H9 (cell line): Measurements from ENCODE around the gene LEF1. TPM values are rescaled to one million over a fixed set of nuclear protein-coding genes. Genes with fewer than 3 reads are reported as not detected.

ENCODE experiments used
- DNase-seq: peaks from one replicate; pipeline ENCODE4 v3.0.0-alpha.2; 2017
- H2AFZ ChIP-seq: one replicate; pipeline ENCODE4 v1.6.1; 2013; ENCODE audit warnings: mild to moderate bottlenecking, low read length, control low read depth, moderate library complexity
- H2AK5ac ChIP-seq: 2 replicates; pipeline ENCODE4 v1.6.1; 2013; ENCODE audit warnings: low read length, control low read depth, mixed read lengths; ENCODE audit not compliant: insufficient read length
- H2BK120ac ChIP-seq: one replicate; pipeline ENCODE4 v1.6.1; 2013; ENCODE audit warnings: low read depth, mild to moderate bottlenecking, low read length, control low read depth, inconsistent platforms; ENCODE audit not compliant: poor library complexity, severe bottlenecking
- H2BK12ac ChIP-seq: 2 replicates; pipeline ENCODE4 v1.6.1; 2013; ENCODE audit warnings: low read length, control low read depth, mixed read lengths, low read depth; ENCODE audit not compliant: insufficient read length
- H2BK15ac ChIP-seq: 2 replicates; pipeline ENCODE4 v1.6.1; 2013; ENCODE audit warnings: low read depth, low read length, control low read depth
- H2BK20ac ChIP-seq: one replicate; pipeline ENCODE4 v1.6.1; 2013; ENCODE audit warnings: low read depth, mild to moderate bottlenecking, low read length, control low read depth, inconsistent platforms; ENCODE audit not compliant: poor library complexity, severe bottlenecking
- H2BK5ac ChIP-seq: 2 replicates; pipeline ENCODE4 v1.6.1; 2013; ENCODE audit warnings: low read length, control low read depth, mixed read lengths; ENCODE audit not compliant: insufficient read length
- H3K14ac ChIP-seq: 2 replicates; pipeline ENCODE4 v1.6.1; 2013; ENCODE audit warnings: low read length, control low read depth; ENCODE audit not compliant: insufficient read depth
- H3K18ac ChIP-seq: 2 replicates; pipeline ENCODE4 v1.6.1; 2013; ENCODE audit warnings: low read depth, mild to moderate bottlenecking, mixed read lengths, low read length, control low read depth; ENCODE audit not compliant: insufficient read length
- H3K23ac ChIP-seq: 2 replicates; pipeline ENCODE4 v1.6.1; 2013; ENCODE audit warnings: low read length, control low read depth, mixed read lengths, low read depth; ENCODE audit not compliant: insufficient read length
- H3K23me2 ChIP-seq: 2 replicates; pipeline ENCODE4 v1.6.1; 2013; ENCODE audit warnings: low read depth, mild to moderate bottlenecking, mixed read lengths, low read length, control low read depth; ENCODE audit not compliant: insufficient read length, poor library complexity, severe bottlenecking
- H3K27ac ChIP-seq: 2 replicates; pipeline ENCODE4 v1.5.1; 2013; ENCODE audit warnings: low read length, control low read depth, mixed read lengths, low read depth; ENCODE audit not compliant: insufficient read length
- H3K27me3 ChIP-seq: 2 replicates; pipeline ENCODE4 v1.6.1; 2013; ENCODE audit warnings: low read length, control low read depth, inconsistent platforms; ENCODE audit not compliant: insufficient read depth
- H3K4ac ChIP-seq: 2 replicates; pipeline ENCODE4 v1.6.1; 2013; ENCODE audit warnings: low read depth, mild to moderate bottlenecking, control low read depth, inconsistent platforms, low read length, moderate library complexity
- H3K4me1 ChIP-seq: 2 replicates; pipeline ENCODE4 v1.6.1; 2013; ENCODE audit warnings: low read length, control low read depth, inconsistent platforms; ENCODE audit not compliant: insufficient read depth
- H3K4me2 ChIP-seq: 2 replicates; pipeline ENCODE4 v1.6.1; 2013; ENCODE audit warnings: low read length, control low read depth, mixed read lengths; ENCODE audit not compliant: insufficient read length, insufficient read depth
- H3K56ac ChIP-seq: 2 replicates; pipeline ENCODE4 v1.6.1; 2013; ENCODE audit warnings: low read depth, mild to moderate bottlenecking, mixed read lengths, low read length, control low read depth; ENCODE audit not compliant: insufficient read length
- H3K79me1 ChIP-seq: 2 replicates; pipeline ENCODE4 v1.6.1; 2013; ENCODE audit warnings: low read depth, mild to moderate bottlenecking, moderate library complexity, low read length, control low read depth, inconsistent platforms; ENCODE audit not compliant: insufficient read depth, poor library complexity, severe bottlenecking
- H3K79me2 ChIP-seq: 2 replicates; pipeline ENCODE4 v1.6.1; 2013; ENCODE audit warnings: low read length, control low read depth, inconsistent platforms; ENCODE audit not compliant: insufficient read depth
- H3K9ac ChIP-seq: 2 replicates; pipeline ENCODE4 v1.6.1; 2013; ENCODE audit warnings: low read length, control low read depth, mixed read lengths; ENCODE audit not compliant: insufficient read length; ENCODE audit errors: extremely low read depth
- H3K9me3 ChIP-seq: one replicate; pipeline ENCODE4 v1.6.1; 2013; ENCODE audit warnings: low read depth, low read length, inconsistent platforms; ENCODE audit not compliant: control insufficient read depth
- H3T11ph ChIP-seq: one replicate; pipeline ENCODE4 v1.6.1; 2013; ENCODE audit warnings: mild to moderate bottlenecking, low read length, control low read depth, inconsistent platforms
- H4K20me1 ChIP-seq: one replicate; pipeline ENCODE4 v1.6.1; 2013; ENCODE audit not compliant: control insufficient read depth, insufficient read length, insufficient read depth
- H4K5ac ChIP-seq: 2 replicates; pipeline ENCODE4 v1.6.1; 2013; ENCODE audit warnings: low read depth, mild to moderate bottlenecking, mixed read lengths, low read length, control low read depth; ENCODE audit not compliant: insufficient read length
- H4K8ac ChIP-seq: replicated peaks from 2 replicates; pipeline ENCODE4 v1.6.1; 2013; ENCODE audit warnings: low read length, control low read depth, mixed read lengths, low read depth; ENCODE audit not compliant: insufficient read length
- H4K91ac ChIP-seq: 2 replicates; pipeline ENCODE4 v1.6.1; 2013; ENCODE audit warnings: low read depth, mild to moderate bottlenecking, moderate library complexity, mixed read lengths, low read length, control low read depth; ENCODE audit not compliant: insufficient read length
- H3K27ac Mint-ChIP-seq, 3 experiments: 2 replicates in 2 of 3; 3 replicates in 1 of 3; pipeline ENCODE4 v1.8.0; 2020 to 2021; ENCODE audit warnings: mixed read lengths in 3 of 3, mild to moderate bottlenecking in 1 of 3, moderate library complexity in 1 of 3
- H3K27me3 Mint-ChIP-seq: 2 replicates; pipeline ENCODE4 v1.8.0; 2021; ENCODE audit warnings: low read depth, mild to moderate bottlenecking, moderate library complexity, mixed read lengths
- H3K36me3 Mint-ChIP-seq, 3 experiments: 2 replicates in 2 of 3; 3 replicates in 1 of 3; pipeline ENCODE4 v1.8.0; 2020 to 2021; ENCODE audit warnings: low read depth in 3 of 3, mixed read lengths in 3 of 3; ENCODE audit not compliant: insufficient read depth in 1 of 3
- H3K4me1 Mint-ChIP-seq, 2 experiments: 2 replicates each; pipeline ENCODE4 v1.8.0; 2020; ENCODE audit warnings: mixed read lengths in 2 of 2
- H3K4me3 Mint-ChIP-seq, 2 experiments: 2 replicates in 1 of 2; 3 replicates in 1 of 2; pipeline ENCODE4 v1.8.0; 2020 to 2021; ENCODE audit warnings: mild to moderate bottlenecking in 2 of 2, mixed read lengths in 2 of 2, moderate library complexity in 1 of 2
- H3K9me3 Mint-ChIP-seq, 2 experiments: 2 replicates in 1 of 2; 3 replicates in 1 of 2; pipeline ENCODE4 v1.8.0; 2020; ENCODE audit warnings: mild to moderate bottlenecking in 2 of 2, mixed read lengths in 2 of 2, moderate library complexity in 1 of 2
- CTCF ChIP-seq: fragments of 200-600 bp; sonication (generic); conservative IDR thresholded peaks from 3 replicates; pipeline ENCODE4 v1.8.0; 2021; ENCODE audit warnings: antibody characterized with exemption, mild to moderate bottlenecking
- WGBS: extraction: QIAGEN DNeasy Blood & Tissue Kit; methylation state at CpG from one replicate; pipeline ENCODE4 v1.1.7; 2013; ENCODE audit warnings: missing lambda C conversion rate, low lambda C conversion rate, mixed read lengths; ENCODE audit not compliant: insufficient read length; ENCODE audit errors: extremely low coverage; 5-methylcytosine and 5-hydroxymethylcytosine counted together
- total RNA-seq: library from RNA; stranded (reverse); gene quantifications from 2 replicates; pipeline ENCODE4 v1.2.1, GENCODE V29; 2021

LEF1 gene
- total RNA-seq, 1 experiment from 2014 or later = 2.5 TPM

GRCh38 chr4:108018884-108019187 is 149.9 kb downstream of the LEF1 start:
- no peak for DNase-seq
- Histone ChIP-seq H3T11ph (no peak overlapping the region), H3K56ac (no peak overlapping the region), H2AK5ac (no peak overlapping the region), H2BK5ac (no peak overlapping the region), H3K14ac (no peak overlapping the region), H4K91ac (no peak overlapping the region), H2BK20ac (no peak overlapping the region), H3K9ac (no peak overlapping the region), H4K20me1 (no peaks in the 10 kb centered on the region), H3K18ac (no peak overlapping the region), H3K23me2 (no peaks in the 10 kb centered on the region), H3K23ac (no peak overlapping the region), H3K4ac (no peak overlapping the region), H4K5ac (no peak overlapping the region), H2AFZ (no peak overlapping the region), H3K79me2 (no peaks in the 10 kb centered on the region), H4K8ac (no peak overlapping the region), H2BK120ac (no peak overlapping the region), H3K27ac (no peak overlapping the region), H3K27me3 (no peaks in the 10 kb centered on the region), H3K4me2 (no peak overlapping the region), H2BK15ac (no peak overlapping the region), H2BK12ac (no peak overlapping the region), H3K9me3 (no peaks in the 10 kb centered on the region), H3K4me1 (no peaks in the 10 kb centered on the region), H3K79me1 (no peaks in the 10 kb centered on the region)
- H3K27ac Mint-ChIP-seq = no peak overlapping the region
- H3K36me3 Mint-ChIP-seq = peaks cover 28 to 64% (median 42%) of the 10 kb centered on the region in 3 experiments
- WGBS = no CpG with 5 or more reads among the region's 2 CpGs
- no peak overlapping the region for H3K4me3 Mint-ChIP-seq
- no peaks in the 10 kb centered on the region for H3K27me3 Mint-ChIP-seq
- no peak; the same call in 2 of the 3 replicates for TF ChIP-seq CTCF
- peaks cover 3 to 6% of the 10 kb centered on the region in 2 experiments; a peak in 3 of 4 replicates for H3K4me1 Mint-ChIP-seq
- H3K9me3 Mint-ChIP-seq = no peaks in the 10 kb centered on the region
